Measurements from ENCODE around the gene RIPOR3.

Gene RIPOR3

DNA sequence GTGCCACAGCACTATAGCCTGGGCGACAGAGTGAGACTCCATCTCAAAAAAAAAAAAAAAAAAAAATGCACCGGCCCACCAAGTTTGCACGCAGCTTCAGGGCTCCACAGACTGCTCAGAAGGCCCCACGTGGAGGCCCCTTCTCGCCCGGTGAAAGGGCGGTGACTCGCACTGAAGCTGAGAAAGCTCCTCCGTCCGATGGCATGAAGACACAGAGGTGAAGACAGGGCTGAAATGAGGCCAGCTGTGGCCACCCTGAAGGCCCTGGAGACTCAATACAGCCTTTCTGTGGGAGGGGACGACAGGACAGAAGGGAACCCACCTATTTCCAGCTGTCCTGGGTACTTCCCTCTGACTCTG lies 97.1 kb downstream of the RIPOR3 start:
- TF ChIP-seq, protein P1, sequence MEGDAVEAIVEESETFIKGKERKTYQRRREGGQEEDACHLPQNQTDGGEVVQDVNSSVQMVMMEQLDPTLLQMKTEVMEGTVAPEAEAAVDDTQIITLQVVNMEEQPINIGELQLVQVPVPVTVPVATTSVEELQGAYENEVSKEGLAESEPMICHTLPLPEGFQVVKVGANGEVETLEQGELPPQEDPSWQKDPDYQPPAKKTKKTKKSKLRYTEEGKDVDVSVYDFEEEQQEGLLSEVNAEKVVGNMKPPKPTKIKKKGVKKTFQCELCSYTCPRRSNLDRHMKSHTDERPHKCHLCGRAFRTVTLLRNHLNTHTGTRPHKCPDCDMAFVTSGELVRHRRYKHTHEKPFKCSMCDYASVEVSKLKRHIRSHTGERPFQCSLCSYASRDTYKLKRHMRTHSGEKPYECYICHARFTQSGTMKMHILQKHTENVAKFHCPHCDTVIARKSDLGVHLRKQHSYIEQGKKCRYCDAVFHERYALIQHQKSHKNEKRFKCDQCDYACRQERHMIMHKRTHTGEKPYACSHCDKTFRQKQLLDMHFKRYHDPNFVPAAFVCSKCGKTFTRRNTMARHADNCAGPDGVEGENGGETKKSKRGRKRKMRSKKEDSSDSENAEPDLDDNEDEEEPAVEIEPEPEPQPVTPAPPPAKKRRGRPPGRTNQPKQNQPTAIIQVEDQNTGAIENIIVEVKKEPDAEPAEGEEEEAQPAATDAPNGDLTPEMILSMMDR (IDR thresholded peaks at IDR 0.05; ENCODE audit: control extremely low read depth, extremely low read depth, low read depth, missing control alignments), result no peak
- no peak for DNase-seq (ENCODE audit: extremely low spot score)
- ChIA-PET POLR2A (no interaction called here), CTCF (interaction anchor here (1.8 kb wide), 1 partner anchor 11 kb away, joined by 3 read pairs; no protein-coding TSS in a partner anchor)

DNA sequence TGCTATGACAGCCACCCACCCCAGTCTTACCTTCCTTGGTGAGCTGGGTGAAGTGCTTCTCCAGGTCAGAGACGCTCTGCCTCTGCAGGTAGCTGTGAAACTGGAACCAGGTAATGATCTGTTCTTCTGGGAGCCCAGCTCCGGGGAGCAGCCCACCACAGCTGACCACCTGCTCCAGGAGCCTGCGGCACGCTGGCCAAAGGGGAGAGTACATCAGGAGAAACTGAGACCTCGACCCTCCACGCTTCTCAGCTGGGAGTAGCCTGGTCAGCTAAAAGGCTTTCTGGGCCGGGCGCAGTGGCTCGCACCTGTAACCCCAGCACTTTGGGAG lies 98.4 kb downstream of the RIPOR3 start:
- DNase-seq (ENCODE audit: extremely low spot score), result no peak
- ChIA-PET POLR2A (no interaction called here), CTCF (interaction anchor here (1.0 to 1.8 kb wide), 6 partner anchors 9 to 143 kb away, joined by 3 to 6 read pairs (median 3); no protein-coding TSS in a partner anchor)
- TF ChIP-seq, protein P1 (IDR thresholded peaks at IDR 0.05; ENCODE audit: control extremely low read depth, extremely low read depth, low read depth, missing control alignments), result no peak

DNA sequence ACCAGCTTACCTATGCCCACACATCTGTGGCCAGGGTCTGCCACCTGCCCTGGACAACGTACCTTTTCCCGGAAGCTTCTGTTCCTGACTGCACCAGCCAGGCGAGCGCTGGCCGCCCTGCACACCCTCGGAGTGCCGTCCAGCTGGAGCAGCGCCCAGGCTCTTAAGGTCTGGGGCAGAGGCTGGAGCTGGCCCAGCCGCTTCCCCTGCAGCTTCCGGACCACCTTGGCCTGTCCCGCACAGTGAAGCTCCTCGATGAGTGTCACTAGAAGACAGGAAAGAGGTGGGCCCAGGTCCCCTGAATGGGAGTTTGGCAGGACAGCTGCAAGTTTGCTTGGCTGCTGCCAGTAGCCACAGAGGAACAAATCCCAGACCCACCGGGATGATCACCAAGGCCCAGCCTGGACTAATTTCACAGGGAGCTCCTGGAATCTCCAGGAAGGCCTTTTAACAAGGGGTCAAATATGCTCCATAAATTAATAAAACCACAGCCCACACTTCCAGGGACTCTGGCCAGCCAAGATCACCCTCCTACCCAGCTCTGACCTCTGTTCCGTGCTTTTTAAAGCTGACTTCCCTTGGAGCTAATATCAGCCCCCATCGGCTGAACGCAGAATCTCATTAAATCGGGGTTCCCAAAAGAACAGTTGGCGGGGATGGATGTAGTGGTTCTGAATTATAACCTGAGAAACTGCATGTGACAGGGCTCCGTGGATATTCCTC lies 98.9 kb downstream of the RIPOR3 start:
- ChIA-PET POLR2A (no interaction called here), CTCF (interaction anchor here (0.9 to 1.8 kb wide), 6 partner anchors 8 to 143 kb away, joined by 3 to 6 read pairs (median 4); no protein-coding TSS in a partner anchor)
- TF ChIP-seq, protein P1 (IDR thresholded peaks at IDR 0.05; ENCODE audit: control extremely low read depth, extremely low read depth, low read depth, missing control alignments), result no peak
- DNase-seq (ENCODE audit: extremely low spot score), result no peak

DNA sequence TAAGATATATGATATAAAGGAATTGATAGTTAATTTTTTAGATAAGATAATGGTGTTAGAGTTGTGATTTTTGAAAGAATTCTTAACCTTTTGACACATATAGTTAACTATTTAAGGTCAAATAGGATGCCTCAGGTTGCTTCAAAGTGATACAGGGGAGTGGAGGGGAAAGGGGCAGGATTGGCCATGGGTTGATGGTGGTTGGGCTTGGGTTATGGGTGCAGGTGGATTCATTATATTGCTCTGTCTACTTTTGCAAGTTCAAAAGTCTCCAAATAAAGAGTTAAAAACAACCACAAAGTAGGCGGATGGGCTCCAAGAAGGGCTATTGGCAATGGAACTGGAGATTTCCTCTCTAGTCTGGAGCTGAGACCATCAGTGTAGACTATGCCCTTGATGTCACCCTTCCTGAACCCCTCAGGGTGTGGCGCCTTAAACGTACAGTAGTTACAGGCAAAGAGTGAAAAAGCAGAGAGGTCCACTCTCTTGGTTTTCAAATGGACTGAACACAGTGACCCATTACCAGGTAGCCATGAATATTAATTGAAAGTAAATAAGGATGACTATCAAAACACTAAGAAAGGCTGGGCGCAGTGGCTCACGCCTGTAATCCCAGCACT lies 100.0 kb downstream of the RIPOR3 start:
- TF ChIP-seq, protein P1 (IDR thresholded peaks at IDR 0.05; ENCODE audit: control extremely low read depth, extremely low read depth, low read depth, missing control alignments), result no peak
- DNase-seq (ENCODE audit: extremely low spot score), result no peak
- CTCF ChIA-PET, result interaction anchor here (0.9 to 1.8 kb wide), 3 partner anchors 12 to 142 kb away, joined by 3 to 6 read pairs (median 4); no protein-coding TSS in a partner anchor
- POLR2A ChIA-PET, result no interaction called here

DNA sequence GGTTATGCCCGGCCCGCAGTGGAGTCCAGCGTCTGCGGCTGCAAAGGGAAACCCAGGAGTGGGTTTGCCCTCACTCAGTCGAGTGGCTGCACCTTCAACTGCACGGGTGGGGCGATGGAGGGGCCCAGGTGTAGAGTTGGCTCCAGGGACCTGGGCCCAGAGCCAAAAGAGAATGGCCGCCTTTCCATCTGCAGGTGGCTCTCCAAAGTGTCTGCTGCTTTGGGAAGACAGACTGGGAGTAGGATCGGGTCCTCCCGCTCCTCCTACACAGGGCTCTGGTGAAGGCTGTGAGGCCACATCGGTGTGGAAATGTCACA lies 101.0 kb downstream of the RIPOR3 start:
- ChIA-PET POLR2A (interaction anchor here (0.6 kb wide), 1 partner anchor 463 kb away, joined by 3 read pairs; no protein-coding TSS in a partner anchor), CTCF (interaction anchor here (2.4 kb wide), 1 partner anchor 15 kb away, joined by 14 read pairs; no protein-coding TSS in a partner anchor)
- TF ChIP-seq, protein P1 (IDR thresholded peaks at IDR 0.05; ENCODE audit: control extremely low read depth, extremely low read depth, low read depth, missing control alignments), result no peak
- no peak for DNase-seq (ENCODE audit: extremely low spot score)

DNA sequence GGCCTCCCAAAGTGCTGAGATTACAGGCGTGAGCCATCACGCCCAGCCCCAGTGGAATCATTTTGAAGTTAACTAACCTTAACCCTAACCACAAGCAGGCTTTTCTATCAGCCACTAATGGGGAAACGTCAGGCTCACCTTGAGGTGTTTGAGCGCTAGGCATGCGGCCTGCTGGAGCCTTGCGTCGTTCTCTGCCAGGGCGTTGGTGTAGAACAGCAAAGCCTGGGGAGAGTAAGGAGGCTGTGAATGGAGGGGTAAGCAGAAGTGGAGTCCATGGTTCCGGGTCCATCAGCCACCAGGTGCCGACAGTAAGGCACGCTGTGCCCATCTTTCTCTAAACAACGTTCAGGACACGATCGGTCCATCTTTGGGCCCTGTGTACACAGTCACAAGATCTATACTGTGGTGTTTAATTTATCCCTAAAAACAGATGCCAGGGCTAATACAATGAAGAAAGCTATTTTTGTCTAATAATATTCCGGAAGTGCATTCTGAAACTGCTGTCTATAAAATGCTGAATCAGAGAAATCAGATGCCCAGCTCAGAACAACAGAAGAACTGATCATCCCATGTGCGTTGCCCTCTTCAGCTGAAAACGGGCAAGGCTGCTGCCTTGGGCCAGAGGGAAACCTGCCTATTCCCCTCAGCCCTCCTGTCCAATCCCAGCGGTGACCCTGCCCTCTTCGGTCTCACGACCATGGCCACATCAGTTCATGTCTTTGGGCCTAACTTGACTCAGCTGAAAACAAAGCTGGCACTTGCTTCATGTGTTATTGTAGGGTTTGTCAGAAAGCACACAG lies 101.6 kb downstream of the RIPOR3 start:
- no peak for DNase-seq (ENCODE audit: extremely low spot score)
- ChIA-PET POLR2A (interaction anchor here (0.6 to 0.7 kb wide), 2 partner anchors 79 to 463 kb away, joined by 3 to 5 read pairs; no protein-coding TSS in a partner anchor), CTCF (interaction anchor here (2.0 to 2.4 kb wide), 2 partner anchors 11 to 15 kb away, joined by 9 to 14 read pairs; no protein-coding TSS in a partner anchor)
- TF ChIP-seq, protein P1 (IDR thresholded peaks at IDR 0.05; ENCODE audit: control extremely low read depth, extremely low read depth, low read depth, missing control alignments), result no peak

All from GM10248 (cell line).